NCI-H2227 (cell line): ENCODE results near the gene QTRT2.

Experiments
- DNase-seq: peaks from one replicate; lab custom pipeline; 2025; ENCODE audit not compliant: unreplicated experiment; lab: John Stamatoyannopoulos, UW

The QTRT2 gene

GRCh38 chr3:114120211-114120610 is 63.7 kb downstream of the QTRT2 start:
- DNase-seq, result no peak

GRCh38 chr3:114122027-114122709 is 65.6 kb downstream of the QTRT2 start:
- DNase-seq, result no peak

GRCh38 chr3:114126461-114126860 is 69.9 kb downstream of the QTRT2 start:
- no peak for DNase-seq

GRCh38 chr3:114127517-114127916 is 71.0 kb downstream of the QTRT2 start:
- DNase-seq, result no peak

GRCh38 chr3:114128231-114128630 is 71.7 kb downstream of the QTRT2 start:
- no peak for DNase-seq

- DNase-seq, result no peak
Observed at GRCh38 chr3:114128826-114129225, 72.3 kb downstream of the QTRT2 start.

- no peak for DNase-seq
Observed at GRCh38 chr3:114132500-114132899, 76.0 kb downstream of the QTRT2 start.

- no peak for DNase-seq
Observed at GRCh38 chr3:114133947-114134346, 77.4 kb downstream of the QTRT2 start.
